Urothelium cell line (cell line): ENCODE data around the gene BACH2.
"Not testable (repeated sequence)": the region's sequence is repeated elsewhere in the genome, so short reads cannot be mapped to it uniquely, and the experiment has no call there.

Experiments used
- DNase-seq: peaks from one replicate; pipeline ENCODE4 v3.0.0; 2011; ENCODE audit warnings: low spot score, mixed read lengths
- FAIRE-seq: peaks from 2 replicates; lab custom pipeline; 2011; peaks lifted over from hg19 to GRCh38; lab: Jason Lieb, UNC

BACH2 gene

GRCh38 chr6:89932245-89932802 lies 364.3 kb downstream of the BACH2 start:
- no peak for FAIRE-seq

DNA sequence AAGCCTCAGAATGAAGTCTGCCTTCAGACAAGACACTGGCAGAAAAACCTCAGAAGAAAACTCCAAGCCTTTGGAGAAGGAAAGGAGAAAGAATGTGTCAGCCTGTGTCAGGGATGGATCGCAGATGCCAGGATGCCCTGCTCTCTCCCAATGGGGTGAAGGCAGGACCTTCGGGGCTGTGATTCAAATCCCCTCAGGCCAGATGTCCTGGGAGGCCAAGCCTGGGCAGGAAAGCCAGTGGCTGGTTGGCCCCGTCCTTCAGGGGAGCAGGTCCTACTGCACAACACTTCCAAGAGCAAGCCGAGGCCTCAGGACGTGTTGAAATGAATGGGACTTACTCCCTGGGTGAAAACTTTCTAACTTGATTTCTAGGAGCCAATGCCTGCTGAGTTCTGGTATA lies 365.9 kb downstream of the BACH2 start:
- no peak for FAIRE-seq

More at GRCh38 chr6:89932245-89932802, 364.3 kb downstream of the BACH2 start:
- DNase-seq, result no peak

GRCh38 chr6:89928604-89929003 lies 368.0 kb downstream of the BACH2 start:
- FAIRE-seq (no peak), DNase-seq (no peak)

More for the DNA sequence above, 365.9 kb downstream of the BACH2 start:
- DNase-seq, result no peak

- FAIRE-seq (no peak), DNase-seq (no peak)
Measured at GRCh38 chr6:89927791-89928550, 368.7 kb downstream of the BACH2 start.

GRCh38 chr6:89927264-89927663 lies 369.4 kb downstream of the BACH2 start:
- no peak for DNase-seq
- FAIRE-seq, result no peak

GRCh38 chr6:89925826-89926225 lies 370.8 kb downstream of the BACH2 start:
- DNase-seq (no peak), FAIRE-seq (no peak)

- DNase-seq (no peak), FAIRE-seq (no peak)
Measured at GRCh38 chr6:89924231-89924630, 372.4 kb downstream of the BACH2 start.

- no peak for FAIRE-seq
- DNase-seq, result no peak
Measured at GRCh38 chr6:89921691-89922090, 375.0 kb downstream of the BACH2 start.

GRCh38 chr6:89921197-89921596 lies 375.4 kb downstream of the BACH2 start:
- FAIRE-seq (no peak), DNase-seq (no peak)

GRCh38 chr6:89917801-89918366 lies 378.8 kb downstream of the BACH2 start:
- FAIRE-seq (no peak), DNase-seq (no peak)

DNA sequence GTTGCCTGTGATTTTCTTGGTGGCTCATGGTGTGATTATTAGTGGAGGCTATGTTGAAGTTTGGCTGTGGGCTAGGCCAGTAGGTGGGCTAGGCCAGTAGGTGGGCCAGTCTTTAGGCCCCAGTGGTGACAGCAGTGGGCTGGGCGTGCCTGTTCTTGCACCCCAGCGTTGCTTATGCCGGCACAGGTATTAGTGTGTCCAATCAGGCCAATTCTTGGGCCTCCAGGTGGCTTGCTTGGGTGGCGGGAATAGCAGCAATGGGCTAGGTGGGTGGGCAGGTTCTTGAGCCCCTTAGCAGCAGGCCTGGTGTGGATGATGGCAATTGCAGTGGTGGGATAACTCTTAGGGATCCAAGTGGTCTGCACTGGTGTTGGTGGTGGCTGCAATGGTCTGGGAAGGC lies 379.4 kb downstream of the BACH2 start:
- DNase-seq (no peak), FAIRE-seq (no peak)

DNA sequence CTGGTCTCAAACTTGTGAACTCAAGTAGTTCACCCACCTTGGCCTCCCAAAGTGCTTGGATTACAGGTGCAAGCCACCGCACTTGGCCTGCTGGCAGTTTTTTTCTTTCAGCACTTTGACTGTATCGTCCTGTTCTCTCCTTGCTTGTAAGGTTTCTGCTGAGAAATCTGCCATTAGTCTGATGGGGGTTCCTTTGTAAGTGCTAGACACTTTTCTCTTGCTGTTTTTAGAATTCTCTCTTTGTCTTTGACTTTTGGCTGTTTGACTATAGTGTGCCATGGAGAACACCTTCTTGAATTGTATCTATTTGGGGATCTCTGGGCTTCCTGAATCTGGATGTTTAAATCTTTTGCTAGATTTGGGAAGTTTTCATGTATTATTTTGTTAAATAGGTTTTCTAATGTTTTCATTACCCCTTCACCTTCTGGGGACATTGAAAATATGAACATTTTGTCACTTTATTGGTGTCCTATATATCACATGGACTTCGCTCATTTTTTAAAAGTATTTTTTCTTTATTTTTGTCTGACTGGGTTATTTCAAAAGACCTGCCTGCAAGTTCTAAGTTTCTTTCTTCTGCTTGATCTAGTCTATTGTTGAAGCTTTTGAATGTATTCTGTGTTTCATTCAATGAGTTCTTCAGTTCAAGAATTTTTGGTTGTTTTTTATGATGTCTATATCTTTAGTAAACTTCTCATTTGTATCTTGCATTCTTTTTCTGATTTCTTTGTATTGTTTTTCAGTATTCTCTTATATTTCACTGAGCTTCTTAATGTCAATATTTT lies 380.3 kb downstream of the BACH2 start:
- FAIRE-seq (no peak), DNase-seq (no peak)

DNA sequence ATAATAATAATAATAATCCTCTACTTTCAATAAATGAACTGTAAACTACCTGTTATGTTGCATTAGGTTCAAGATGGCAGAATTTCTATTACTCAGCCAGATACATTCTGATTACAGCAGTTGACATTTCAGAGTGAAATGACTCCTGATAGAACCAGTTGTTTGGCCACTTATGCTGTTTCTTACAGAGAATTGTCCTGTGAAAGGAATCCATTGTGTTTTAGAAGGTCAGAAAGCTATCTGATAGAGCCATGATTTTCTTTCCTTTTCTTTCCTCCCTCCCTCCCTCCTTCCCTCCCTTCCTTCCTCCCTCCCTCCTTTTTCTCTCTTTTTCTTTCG lies 385.8 kb downstream of the BACH2 start:
- DNase-seq, result no peak
- FAIRE-seq, result no peak

DNA sequence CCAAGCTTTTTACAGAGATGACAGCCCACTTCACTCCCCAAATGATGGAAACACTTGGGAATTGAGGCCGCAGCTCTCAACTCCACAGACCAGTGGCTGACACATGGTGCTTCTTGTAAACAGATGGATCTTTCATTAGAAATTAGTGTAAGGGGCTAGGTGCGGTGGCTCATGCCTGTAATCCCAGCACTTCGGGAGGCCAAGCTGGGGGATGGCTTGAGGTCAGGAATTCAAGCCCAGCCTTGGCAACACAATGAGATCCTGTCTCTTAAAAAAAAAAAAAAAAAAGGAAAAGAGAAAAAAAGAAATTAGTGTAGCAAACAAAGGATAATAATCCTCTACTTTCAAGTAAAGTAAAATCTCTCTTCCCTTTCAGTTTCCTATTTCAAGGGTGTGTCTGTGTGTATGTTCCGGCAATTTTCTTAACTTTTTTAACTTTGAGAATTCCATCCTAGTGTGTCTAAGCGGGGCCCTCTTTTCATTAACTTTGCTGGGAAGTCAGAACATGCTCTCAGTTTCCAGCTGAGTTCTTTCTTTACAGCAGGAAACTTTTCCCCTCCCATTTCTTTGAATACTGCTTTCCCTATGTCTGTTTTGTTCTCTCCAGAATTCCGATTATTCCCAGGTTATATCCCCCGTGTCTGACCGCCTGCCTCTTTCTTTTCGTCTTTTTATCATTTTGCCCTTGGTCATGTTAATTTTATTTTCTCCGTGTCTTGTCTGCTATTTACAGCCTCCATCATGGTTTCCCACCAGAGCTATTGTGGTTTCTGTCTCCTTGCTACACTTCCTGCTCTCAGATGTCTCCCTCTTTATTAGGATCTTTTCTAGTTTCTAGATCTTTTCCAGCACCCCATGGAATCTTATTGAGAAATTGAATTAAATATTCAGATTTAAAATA lies 386.4 kb downstream of the BACH2 start:
- FAIRE-seq, result not testable (repeated sequence)

GRCh38 chr6:89895276-89895874 lies 401.3 kb downstream of the BACH2 start:
- FAIRE-seq (peak; percentile 46), DNase-seq (peak; percentile 61)

More for the DNA sequence above, 386.4 kb downstream of the BACH2 start:
- DNase-seq, result not testable (repeated sequence)

DNA sequence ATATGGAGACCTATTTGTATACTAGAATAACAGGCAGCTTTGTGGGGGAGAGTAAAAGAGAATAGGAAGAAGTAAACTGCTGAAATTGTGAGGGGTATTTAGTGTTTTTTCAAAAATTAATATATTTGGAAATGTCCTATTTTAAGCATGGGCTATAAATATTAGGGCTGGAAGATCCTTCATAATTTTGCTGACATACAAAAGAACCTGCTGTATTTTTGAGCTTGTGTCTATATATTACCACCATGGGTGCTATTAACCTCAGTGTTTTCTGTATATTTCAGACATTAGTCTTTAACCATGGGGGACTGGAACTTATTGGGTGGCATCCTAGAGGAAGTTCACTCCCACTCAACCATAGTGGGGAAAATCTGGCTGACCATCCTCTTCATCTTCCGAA lies 402.5 kb downstream of the BACH2 start, which contains the start of gene GJA10:
TSS of gene GJA10 (plus strand) at position 301 of the 400 bp plus-strand sequence. CDS start at position 301, 0 bp downstream.
- DNase-seq (no peak), FAIRE-seq (no peak)

DNA sequence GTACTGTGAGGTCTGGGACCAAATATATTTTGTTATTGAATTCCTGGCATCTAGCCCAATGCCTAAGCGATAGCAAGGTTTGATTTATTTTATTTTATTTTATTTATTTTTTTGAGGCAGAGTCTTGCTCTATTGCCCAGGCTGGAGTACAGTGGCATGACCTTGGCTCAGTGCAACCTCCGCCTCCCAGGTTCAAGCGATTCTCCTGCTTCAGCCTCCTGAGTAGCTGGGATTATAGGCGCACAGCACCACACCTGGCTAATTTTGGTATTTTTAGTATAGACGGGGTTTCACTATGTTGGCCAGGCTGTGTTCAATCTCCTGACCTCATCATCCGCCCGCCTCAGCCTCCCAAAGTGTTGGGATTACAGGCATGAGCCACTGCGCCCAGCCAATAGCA lies 404.1 kb downstream of the BACH2 start:
- DNase-seq, FAIRE-seq: not testable (repeated sequence)

DNA sequence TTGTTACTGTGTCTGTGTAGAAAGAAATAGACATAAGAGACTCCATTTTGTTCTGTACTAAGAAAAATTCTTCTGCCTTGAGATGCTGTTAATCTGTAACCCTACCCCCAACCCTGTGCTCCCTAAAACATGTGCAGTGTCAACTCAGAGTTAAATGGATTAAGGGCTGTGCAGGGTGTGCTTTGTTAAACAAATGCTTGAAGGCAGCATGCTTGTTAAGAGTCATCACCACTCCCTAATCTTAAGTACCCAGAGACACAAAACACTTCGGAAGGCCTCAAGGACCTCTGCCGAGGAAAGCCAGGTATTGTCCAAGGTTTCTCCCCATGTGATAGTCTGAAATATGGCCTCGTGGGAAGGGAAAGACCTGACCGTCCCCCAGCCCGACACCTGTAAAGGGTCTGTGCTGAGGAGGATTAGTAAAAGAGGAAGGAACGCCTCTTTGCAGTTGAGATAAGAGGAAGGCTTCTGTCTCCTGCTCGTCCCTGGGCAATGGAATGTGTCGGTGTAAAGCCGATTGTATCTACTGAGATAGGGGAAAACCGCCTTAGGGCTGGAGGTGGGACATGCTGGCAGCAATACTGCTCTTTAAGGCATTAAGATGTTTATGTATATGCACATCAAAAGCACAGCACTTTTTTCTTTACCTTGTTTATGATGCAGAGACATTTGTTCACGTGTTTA lies 405.7 kb downstream of the BACH2 start:
- DNase-seq, FAIRE-seq: not testable (repeated sequence)

- FAIRE-seq, result no peak
Measured at GRCh38 chr6:89888871-89889270, 407.8 kb downstream of the BACH2 start.

More at GRCh38 chr6:89888871-89889270, 407.8 kb downstream of the BACH2 start:
- DNase-seq, result no peak
